ENCODE results near the gene ZNF385B.

Gene ZNF385B

DNA sequence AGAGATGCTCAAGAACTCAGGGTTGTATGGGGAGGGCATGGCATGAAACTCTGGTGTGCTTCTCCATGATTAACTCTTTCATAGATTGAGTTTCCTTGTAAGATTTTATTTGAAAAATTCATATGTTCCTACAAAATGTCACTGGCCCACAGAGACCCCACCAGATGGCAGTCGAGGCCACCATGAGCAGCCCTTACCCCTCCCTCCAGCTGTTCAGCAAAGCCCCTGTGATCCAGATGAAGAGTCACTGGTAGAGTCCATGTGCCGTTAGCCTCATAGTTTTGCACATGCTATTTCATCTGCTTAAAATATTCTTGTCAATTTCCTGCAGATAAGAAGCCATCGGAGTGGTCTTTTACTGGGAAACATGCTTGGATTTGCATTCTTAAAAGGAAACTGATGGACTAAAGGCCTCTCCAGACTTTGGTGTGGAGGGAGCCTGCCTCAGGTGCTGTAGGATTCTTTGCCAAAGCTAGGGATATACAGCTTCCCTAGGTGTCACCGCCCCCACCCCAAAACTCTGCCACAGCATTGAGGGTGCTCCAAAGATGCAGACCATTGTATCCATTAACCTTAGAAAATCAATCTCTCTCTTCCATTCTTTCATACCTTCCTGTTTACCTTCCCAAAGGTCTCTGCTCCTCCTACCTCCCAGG lies 18.8 kb downstream of the ZNF385B start:
- TF ChIP-seq, protein P1, sequence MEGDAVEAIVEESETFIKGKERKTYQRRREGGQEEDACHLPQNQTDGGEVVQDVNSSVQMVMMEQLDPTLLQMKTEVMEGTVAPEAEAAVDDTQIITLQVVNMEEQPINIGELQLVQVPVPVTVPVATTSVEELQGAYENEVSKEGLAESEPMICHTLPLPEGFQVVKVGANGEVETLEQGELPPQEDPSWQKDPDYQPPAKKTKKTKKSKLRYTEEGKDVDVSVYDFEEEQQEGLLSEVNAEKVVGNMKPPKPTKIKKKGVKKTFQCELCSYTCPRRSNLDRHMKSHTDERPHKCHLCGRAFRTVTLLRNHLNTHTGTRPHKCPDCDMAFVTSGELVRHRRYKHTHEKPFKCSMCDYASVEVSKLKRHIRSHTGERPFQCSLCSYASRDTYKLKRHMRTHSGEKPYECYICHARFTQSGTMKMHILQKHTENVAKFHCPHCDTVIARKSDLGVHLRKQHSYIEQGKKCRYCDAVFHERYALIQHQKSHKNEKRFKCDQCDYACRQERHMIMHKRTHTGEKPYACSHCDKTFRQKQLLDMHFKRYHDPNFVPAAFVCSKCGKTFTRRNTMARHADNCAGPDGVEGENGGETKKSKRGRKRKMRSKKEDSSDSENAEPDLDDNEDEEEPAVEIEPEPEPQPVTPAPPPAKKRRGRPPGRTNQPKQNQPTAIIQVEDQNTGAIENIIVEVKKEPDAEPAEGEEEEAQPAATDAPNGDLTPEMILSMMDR (conservative IDR thresholded peaks at IDR 0.05; ENCODE audit: low read depth, low read length): peak; percentile 76
- no peak overlapping the region for H3K4me3 ChIP-seq (ENCODE audit: low read depth, low read length)
- peak; percentile 54 for DNase-seq (ENCODE audit: low read depth)

DNA sequence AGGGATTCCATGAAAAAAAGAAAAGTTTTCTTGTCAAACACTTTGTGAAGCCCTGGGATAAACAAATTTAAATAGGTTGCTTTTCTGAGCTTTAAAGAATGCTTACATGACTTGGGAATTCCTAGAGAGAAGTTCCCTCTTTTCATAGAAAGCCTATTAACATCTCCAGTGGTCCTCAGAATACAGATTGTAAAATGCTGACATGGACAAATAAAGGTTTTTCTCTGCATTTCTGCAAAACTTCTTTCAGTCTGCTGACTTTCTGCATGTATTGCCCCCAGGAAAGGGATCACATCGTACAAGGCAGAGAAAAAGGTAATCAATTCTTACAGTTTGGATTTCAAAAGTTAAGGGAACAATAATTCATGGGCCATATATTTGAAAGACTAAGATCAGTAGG lies 20.6 kb downstream of the ZNF385B start:
- TF ChIP-seq, protein P1 (conservative IDR thresholded peaks at IDR 0.05; ENCODE audit: low read depth, low read length): no peak
- DNase-seq (ENCODE audit: low read depth): no peak
- H3K4me3 ChIP-seq (ENCODE audit: low read depth, low read length): no peak overlapping the region

DNA sequence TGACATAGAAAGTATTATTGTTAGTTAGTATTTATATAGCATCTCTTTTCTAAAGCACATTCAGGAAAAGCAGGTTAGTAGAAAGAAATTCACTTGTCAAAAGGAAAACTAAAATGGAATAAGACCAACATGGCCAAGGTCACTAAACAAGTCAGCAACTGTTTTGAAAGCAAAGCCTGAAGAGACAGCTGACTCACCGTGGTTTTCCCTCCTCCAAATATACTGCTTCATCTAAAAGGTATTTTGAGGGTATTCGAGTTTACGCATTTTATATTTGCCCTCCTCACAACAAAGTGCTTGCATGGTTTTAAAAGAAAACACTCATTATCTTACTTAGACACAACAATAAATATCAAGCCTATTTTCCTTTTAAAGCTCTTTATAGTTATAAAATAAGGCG lies 24.0 kb downstream of the ZNF385B start:
- peak; percentile 80 for DNase-seq (ENCODE audit: low read depth)
- no peak overlapping the region for H3K4me3 ChIP-seq (ENCODE audit: low read depth, low read length)
- TF ChIP-seq, protein P1 (conservative IDR thresholded peaks at IDR 0.05; ENCODE audit: low read depth, low read length): no peak

DNA sequence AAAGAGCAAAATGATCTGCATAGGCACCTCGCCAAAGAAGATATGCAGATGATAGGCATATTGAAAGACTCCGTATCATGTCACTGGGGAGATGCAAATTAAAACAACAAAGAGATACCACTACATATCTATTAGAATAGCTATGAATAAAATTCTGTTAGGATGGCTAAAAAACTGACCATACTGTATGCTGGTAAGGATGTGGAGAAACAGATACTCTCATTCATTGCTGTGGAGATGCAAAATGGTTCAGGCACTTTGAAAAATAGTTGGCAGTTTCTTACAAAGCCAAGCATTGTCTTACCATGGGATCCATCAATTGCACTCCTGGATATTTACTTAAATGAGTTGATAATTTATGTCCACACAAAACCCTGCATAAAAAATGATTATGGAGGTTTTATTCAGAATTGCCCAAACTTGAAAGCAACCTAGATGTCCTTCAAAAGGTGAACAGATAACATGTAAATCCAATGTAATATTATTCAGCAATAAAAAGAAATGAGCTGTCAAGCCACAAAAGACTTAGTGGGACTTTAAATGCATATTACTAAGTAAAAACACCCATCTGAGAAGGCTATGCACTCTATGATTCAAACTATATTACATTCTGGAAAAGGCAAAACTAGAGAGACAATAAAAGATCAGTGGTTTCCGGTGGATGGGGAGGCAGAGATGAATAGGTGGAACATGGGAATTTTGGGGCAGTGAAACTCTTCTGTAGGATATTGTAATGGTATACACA lies 31.2 kb downstream of the ZNF385B start:
- no peak for DNase-seq (ENCODE audit: low read depth)
- TF ChIP-seq, protein P1 (conservative IDR thresholded peaks at IDR 0.05; ENCODE audit: low read depth, low read length): no peak
- no peak overlapping the region for H3K4me3 ChIP-seq (ENCODE audit: low read depth, low read length)

DNA sequence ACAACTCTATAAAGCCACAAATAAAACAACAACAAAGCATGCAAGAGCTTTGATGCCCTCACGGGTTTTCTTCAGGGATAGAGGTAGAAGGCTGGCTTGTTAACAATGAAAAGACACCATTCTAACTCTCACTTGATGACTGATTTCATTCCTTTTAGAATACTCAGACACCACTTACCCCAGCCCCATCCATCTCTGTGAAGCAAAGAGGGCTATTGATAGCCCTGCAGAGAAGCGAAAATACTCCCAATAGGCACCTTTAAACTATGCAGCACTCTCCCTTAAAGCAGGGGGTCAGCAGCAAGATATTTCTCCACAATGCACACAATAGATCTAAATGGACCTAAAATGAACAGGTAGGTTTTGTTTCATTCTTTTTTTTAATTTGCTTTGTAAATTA lies 35.1 kb downstream of the ZNF385B start:
- no peak overlapping the region for H3K4me3 ChIP-seq (ENCODE audit: low read depth, low read length)
- no peak for DNase-seq (ENCODE audit: low read depth)

DNA sequence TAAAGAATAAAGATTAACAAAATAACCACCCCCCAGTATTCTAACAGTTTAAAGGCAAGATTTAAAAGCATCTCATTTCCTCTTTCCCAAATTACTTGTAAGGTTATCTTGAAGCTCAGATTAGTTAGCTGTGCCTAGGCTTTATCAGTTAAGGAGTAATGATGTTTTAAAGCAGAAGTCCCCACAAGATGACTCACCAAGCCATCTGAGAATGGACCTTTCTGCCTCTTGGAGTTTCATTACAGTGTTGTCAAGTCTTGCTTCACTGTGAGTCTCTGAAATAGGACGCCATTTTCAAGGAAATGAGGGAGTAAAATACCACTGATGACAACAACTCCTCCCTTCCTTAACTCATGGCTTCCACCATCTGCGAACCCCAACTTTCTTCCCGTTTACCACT lies 35.9 kb downstream of the ZNF385B start:
- TF ChIP-seq, protein P1 (conservative IDR thresholded peaks at IDR 0.05; ENCODE audit: low read depth, low read length): no peak
- no peak for DNase-seq (ENCODE audit: low read depth)
- H3K4me3 ChIP-seq (ENCODE audit: low read depth, low read length): no peak overlapping the region

More for the DNA sequence above, 35.1 kb downstream of the ZNF385B start:
- TF ChIP-seq, protein P1 (conservative IDR thresholded peaks at IDR 0.05; ENCODE audit: low read depth, low read length): no peak

Measured in choroid plexus epithelial cell (primary cell).